Activated CD4-positive, alpha-beta memory T cell treated with anti-CD3 and anti-CD28 coated beads, Interleukin-2, amount 10 ng/mL, durations not matched to agents 7 days and 5 days (primary cell): ENCODE data around the gene TMEM183A. TPM values are rescaled to one million over a fixed set of nuclear protein-coding genes. Genes with fewer than 3 reads are reported as not detected.

Source experiments
- CTCF ChIA-PET: fragments of 350-600 bp; sonication (Branson Sonifier 250); formaldehyde crosslinking; loops from one replicate; lab custom pipeline; 2021; ENCODE audit warnings: antibody characterized with exemption, inconsistent platforms; lab: Charles Lee
- POLR2A ChIA-PET: fragments of 350-600 bp; sonication (Branson Sonifier 250); formaldehyde crosslinking; loops from one replicate; lab custom pipeline; 2021; ENCODE audit warnings: antibody characterized with exemption; lab: Charles Lee
- DNase-seq: peaks from one replicate; pipeline ENCODE4 v3.0.0-alpha.2; 2020
- H3K27ac Mint-ChIP-seq: one replicate; pipeline ENCODE4 v1.8.0; 2021; ENCODE audit warnings: mild to moderate bottlenecking, mixed read lengths
- H3K27me3 Mint-ChIP-seq: one replicate; pipeline ENCODE4 v1.8.0; 2021; ENCODE audit warnings: mixed read lengths
- H3K36me3 Mint-ChIP-seq: one replicate; pipeline ENCODE4 v1.8.0; 2021; ENCODE audit warnings: low read depth, mixed read lengths
- H3K4me1 Mint-ChIP-seq: one replicate; pipeline ENCODE4 v1.8.0; 2021; ENCODE audit warnings: mixed read lengths
- H3K4me3 Mint-ChIP-seq: one replicate; pipeline ENCODE4 v1.8.0; 2021; ENCODE audit warnings: mild to moderate bottlenecking, mixed read lengths
- H3K9me3 Mint-ChIP-seq: one replicate; pipeline ENCODE4 v1.8.0; 2021; ENCODE audit warnings: mixed read lengths
- total RNA-seq, 2 experiments: library from RNA; stranded (reverse); gene quantifications; one replicate each; pipeline ENCODE4 v1.2.3, GENCODE V29; 2021

Gene TMEM183A
- total RNA-seq, 2 experiments from 2014 or later = 69.1 to 72.6 TPM

GRCh38 chr1:203044546-203045250 is 37.5 kb downstream of the TMEM183A start:
- Mint-ChIP-seq H3K27me3 (no peaks in the 10 kb centered on the region), H3K4me3 (no peak overlapping the region), H3K36me3 (peaks cover 3% of the 10 kb centered on the region), H3K9me3 (no peaks in the 10 kb centered on the region), H3K27ac (no peak overlapping the region), H3K4me1 (peaks cover 3% of the 10 kb centered on the region)
- CTCF ChIA-PET = interaction anchor here (0.5 kb wide), 1 partner anchor 130 kb away, joined by 3 read pairs; no protein-coding TSS in a partner anchor
- no peak for DNase-seq
- POLR2A ChIA-PET = no interaction called here

- H3K27ac Mint-ChIP-seq = no peak overlapping the region
Observed at GRCh38 chr1:203045336-203045735, 38.2 kb downstream of the TMEM183A start.

GRCh38 chr1:203045821-203046594 is 38.8 kb downstream of the TMEM183A start:
- Mint-ChIP-seq H3K36me3 (peaks cover 3% of the 10 kb centered on the region), H3K27me3 (peaks cover under 1% of the 10 kb centered on the region), H3K27ac (no peak overlapping the region), H3K4me1 (peaks cover 3% of the 10 kb centered on the region), H3K4me3 (no peak overlapping the region), H3K9me3 (no peaks in the 10 kb centered on the region)
- no peak for DNase-seq
- POLR2A ChIA-PET = interaction anchor here (1.2 kb wide), 1 partner anchor 15 kb away, joined by 3 read pairs; no protein-coding TSS in a partner anchor
- CTCF ChIA-PET = no interaction called here

More at GRCh38 chr1:203045336-203045735, 38.2 kb downstream of the TMEM183A start:
- Mint-ChIP-seq H3K4me3 (no peak overlapping the region), H3K36me3 (peaks cover 3% of the 10 kb centered on the region), H3K4me1 (peaks cover 3% of the 10 kb centered on the region), H3K9me3 (no peaks in the 10 kb centered on the region), H3K27me3 (no peaks in the 10 kb centered on the region)
- ChIA-PET CTCF (no interaction called here), POLR2A (no interaction called here)
- DNase-seq = no peak

- Mint-ChIP-seq H3K4me3 (no peak overlapping the region), H3K9me3 (no peaks in the 10 kb centered on the region), H3K27me3 (peaks cover 6% of the 10 kb centered on the region), H3K36me3 (peaks cover 3% of the 10 kb centered on the region), H3K27ac (no peak overlapping the region), H3K4me1 (peaks cover 3% of the 10 kb centered on the region)
- CTCF ChIA-PET = no interaction called here
- DNase-seq = no peak
- POLR2A ChIA-PET = interaction anchor here (1.2 kb wide), 1 partner anchor 16 kb away, joined by 3 read pairs; no protein-coding TSS in a partner anchor
Observed at GRCh38 chr1:203046984-203047630, 39.9 kb downstream of the TMEM183A start.

GRCh38 chr1:203048086-203048485 is 40.9 kb downstream of the TMEM183A start:
- CTCF ChIA-PET = no interaction called here
- DNase-seq = no peak
- H3K9me3 Mint-ChIP-seq = no peaks in the 10 kb centered on the region
- H3K27me3 Mint-ChIP-seq = peaks cover 6% of the 10 kb centered on the region
- no peak overlapping the region for H3K4me3 Mint-ChIP-seq
- peaks cover 3% of the 10 kb centered on the region for H3K36me3 Mint-ChIP-seq
- no peak overlapping the region for H3K27ac Mint-ChIP-seq
- POLR2A ChIA-PET = no interaction called here
- peaks cover 3% of the 10 kb centered on the region for H3K4me1 Mint-ChIP-seq

GRCh38 chr1:203048555-203049051 is 41.4 kb downstream of the TMEM183A start:
- Mint-ChIP-seq H3K27ac (no peak overlapping the region), H3K4me3 (no peak overlapping the region), H3K36me3 (peaks cover 3% of the 10 kb centered on the region), H3K4me1 (peaks cover 3% of the 10 kb centered on the region), H3K9me3 (no peaks in the 10 kb centered on the region), H3K27me3 (peaks cover 6% of the 10 kb centered on the region)
- ChIA-PET CTCF (interaction anchor here (1.2 kb wide), 1 partner anchor 9 kb away, joined by 3 read pairs; no protein-coding TSS in a partner anchor), POLR2A (no interaction called here)
- DNase-seq = no peak

- Mint-ChIP-seq H3K4me3 (no peak overlapping the region), H3K4me1 (peaks cover 3% of the 10 kb centered on the region), H3K27me3 (peaks cover 6% of the 10 kb centered on the region), H3K9me3 (no peaks in the 10 kb centered on the region), H3K27ac (no peak overlapping the region), H3K36me3 (peaks cover 3% of the 10 kb centered on the region)
- no peak for DNase-seq
- POLR2A ChIA-PET = no interaction called here
- CTCF ChIA-PET = interaction anchor here (1.2 kb wide), 1 partner anchor 10 kb away, joined by 3 read pairs; no protein-coding TSS in a partner anchor
Observed at GRCh38 chr1:203049077-203049476, 41.9 kb downstream of the TMEM183A start.

- H3K36me3 Mint-ChIP-seq = peaks cover 3% of the 10 kb centered on the region
- H3K27ac Mint-ChIP-seq = no peak overlapping the region
- H3K27me3 Mint-ChIP-seq = peaks cover 6% of the 10 kb centered on the region
- peaks cover 3% of the 10 kb centered on the region for H3K4me1 Mint-ChIP-seq
- H3K4me3 Mint-ChIP-seq = no peak overlapping the region
- no peaks in the 10 kb centered on the region for H3K9me3 Mint-ChIP-seq
- POLR2A ChIA-PET = no interaction called here
- no peak for DNase-seq
- CTCF ChIA-PET = interaction anchor here (1.2 kb wide), 1 partner anchor 10 kb away, joined by 3 read pairs; no protein-coding TSS in a partner anchor
Observed at GRCh38 chr1:203049576-203050180, 42.5 kb downstream of the TMEM183A start.

- POLR2A ChIA-PET = no interaction called here
- Mint-ChIP-seq H3K27ac (no peak overlapping the region), H3K9me3 (no peaks in the 10 kb centered on the region), H3K4me3 (no peak overlapping the region), H3K36me3 (no peaks in the 10 kb centered on the region), H3K27me3 (peaks cover 6% of the 10 kb centered on the region), H3K4me1 (peaks cover 3% of the 10 kb centered on the region)
- CTCF ChIA-PET = interaction anchor here (1.4 kb wide), 1 partner anchor 11 kb away, joined by 3 read pairs; no protein-coding TSS in a partner anchor
- no peak for DNase-seq
Observed at GRCh38 chr1:203050826-203051225, 43.7 kb downstream of the TMEM183A start.

- peaks cover 3% of the 10 kb centered on the region for H3K4me1 Mint-ChIP-seq
- peaks cover 6% of the 10 kb centered on the region for H3K27me3 Mint-ChIP-seq
- ChIA-PET POLR2A (no interaction called here), CTCF (interaction anchor here (1.4 to 3.0 kb wide), 2 partner anchors 12 kb away, joined by 3 to 16 read pairs; no protein-coding TSS in a partner anchor)
- no peak overlapping the region for H3K27ac Mint-ChIP-seq
- H3K36me3 Mint-ChIP-seq = no peaks in the 10 kb centered on the region
- no peaks in the 10 kb centered on the region for H3K9me3 Mint-ChIP-seq
- DNase-seq = no peak
- no peak overlapping the region for H3K4me3 Mint-ChIP-seq
Observed at GRCh38 chr1:203051841-203052324, 44.7 kb downstream of the TMEM183A start.

- CTCF ChIA-PET = interaction anchor here (3.0 kb wide), 1 partner anchor 13 kb away, joined by 16 read pairs; no protein-coding TSS in a partner anchor
Observed at GRCh38 chr1:203052601-203053000, 45.4 kb downstream of the TMEM183A start.

GRCh38 chr1:203054184-203054583 is 47.0 kb downstream of the TMEM183A start:
- no peak for DNase-seq
- POLR2A ChIA-PET = no interaction called here
- Mint-ChIP-seq H3K27ac (no peak overlapping the region), H3K4me3 (no peak overlapping the region), H3K9me3 (no peaks in the 10 kb centered on the region), H3K4me1 (no peaks in the 10 kb centered on the region), H3K27me3 (peaks cover 6% of the 10 kb centered on the region), H3K36me3 (no peaks in the 10 kb centered on the region)
- CTCF ChIA-PET = interaction anchor here (1.5 to 3.0 kb wide), 2 partner anchors 14 to 30 kb away, joined by 4 to 16 read pairs; no protein-coding TSS in a partner anchor

More at GRCh38 chr1:203052601-203053000, 45.4 kb downstream of the TMEM183A start:
- H3K4me1 Mint-ChIP-seq = no peaks in the 10 kb centered on the region
- no peak for DNase-seq
- H3K27ac Mint-ChIP-seq = no peak overlapping the region
- POLR2A ChIA-PET = no interaction called here
- no peaks in the 10 kb centered on the region for H3K9me3 Mint-ChIP-seq
- H3K27me3 Mint-ChIP-seq = peaks cover 6% of the 10 kb centered on the region
- no peaks in the 10 kb centered on the region for H3K36me3 Mint-ChIP-seq
- no peak overlapping the region for H3K4me3 Mint-ChIP-seq
